IPS DF 6.9 (cell line): ENCODE measurements around the gene ERC2.

Experiments
- DNase-seq: peaks from one replicate; pipeline ENCODE4 v3.0.0-alpha.2; 2013; ENCODE audit warnings: low read depth, low spot score
- H3K27ac ChIP-seq: one replicate; pipeline ENCODE4 v1.5.1; 2013; ENCODE audit warnings: low read length, control low read depth
- H3K27me3 ChIP-seq: 2 replicates; pipeline ENCODE4 v1.6.1; 2013; ENCODE audit warnings: mild to moderate bottlenecking, low read length; ENCODE audit not compliant: control insufficient read depth, insufficient read depth
- H3K36me3 ChIP-seq: 2 replicates; pipeline ENCODE4 v1.6.1; 2013; ENCODE audit warnings: low read length; ENCODE audit not compliant: control insufficient read depth, insufficient read depth
- H3K4me1 ChIP-seq: 2 replicates; pipeline ENCODE4 v1.6.1; 2013; ENCODE audit warnings: low read length; ENCODE audit not compliant: control insufficient read depth, insufficient read depth
- H3K4me3 ChIP-seq: 2 replicates; pipeline ENCODE4 v1.5.1; 2013; ENCODE audit warnings: mild to moderate bottlenecking, low read length
- H3K9me3 ChIP-seq: 2 replicates; pipeline ENCODE4 v1.6.1; 2013; ENCODE audit warnings: low read length, inconsistent platforms; ENCODE audit not compliant: control insufficient read depth, insufficient read depth
- WGBS: extraction: QIAGEN DNeasy Blood & Tissue Kit; methylation state at CpG from one replicate; pipeline ENCODE4 v1.1.7; 2013; ENCODE audit warnings: mixed read lengths, missing lambda C conversion rate; ENCODE audit not compliant: insufficient read length, insufficient coverage; 5-methylcytosine and 5-hydroxymethylcytosine counted together

The ERC2 gene

GRCh38 chr3:56183529-56183928, 284.7 kb downstream of the ERC2 start:
- WGBS, result no CpG with 5 or more reads among the region's 4 CpGs
- Histone ChIP-seq H3K36me3 (no peaks in the 10 kb centered on the region), H3K4me1 (no peaks in the 10 kb centered on the region), H3K9me3 (no peaks in the 10 kb centered on the region), H3K27ac (no peak overlapping the region), H3K27me3 (no peaks in the 10 kb centered on the region), H3K4me3 (no peak overlapping the region)
- DNase-seq, result no peak

GRCh38 chr3:56180433-56180832, 287.8 kb downstream of the ERC2 start:
- Histone ChIP-seq H3K4me1 (no peaks in the 10 kb centered on the region), H3K36me3 (no peaks in the 10 kb centered on the region), H3K27me3 (no peaks in the 10 kb centered on the region), H3K27ac (no peak overlapping the region), H3K9me3 (no peaks in the 10 kb centered on the region), H3K4me3 (no peak overlapping the region)
- no peak for DNase-seq
- WGBS, result no CpG with 5 or more reads among the region's 2 CpGs

- no peak for DNase-seq
- Histone ChIP-seq H3K4me3 (no peak overlapping the region), H3K4me1 (no peaks in the 10 kb centered on the region), H3K9me3 (no peaks in the 10 kb centered on the region), H3K27me3 (no peaks in the 10 kb centered on the region), H3K27ac (no peak overlapping the region), H3K36me3 (no peaks in the 10 kb centered on the region)
- WGBS, result no CpG with 5 or more reads among the region's 7 CpGs
These were observed 294.7 kb downstream of the ERC2 start for GRCh38 chr3:56173601-56174000.

- H3K27me3 ChIP-seq, result no peaks in the 10 kb centered on the region
- no peaks in the 10 kb centered on the region for H3K4me1 ChIP-seq
- no peaks in the 10 kb centered on the region for H3K9me3 ChIP-seq
- H3K27ac ChIP-seq, result no peak overlapping the region
- no CpG with 5 or more reads among the region's 3 CpGs for WGBS
- no peaks in the 10 kb centered on the region for H3K36me3 ChIP-seq
- no peak overlapping the region for H3K4me3 ChIP-seq
- DNase-seq, result no peak
These were observed 303.8 kb downstream of the ERC2 start for GRCh38 chr3:56164436-56164835.

- DNase-seq, result no peak
These were observed 310.4 kb downstream of the ERC2 start for GRCh38 chr3:56157693-56158362.

GRCh38 chr3:56154297-56154696, 314.0 kb downstream of the ERC2 start:
- H3K36me3 ChIP-seq, result no peaks in the 10 kb centered on the region
- H3K27ac ChIP-seq, result no peak overlapping the region
- DNase-seq, result no peak
- H3K4me1 ChIP-seq, result peaks cover 2% of the 10 kb centered on the region; the same call in 1 of the 2 replicates
- H3K9me3 ChIP-seq, result no peaks in the 10 kb centered on the region
- no peak overlapping the region for H3K4me3 ChIP-seq
- WGBS, result no CpG with 5 or more reads among the region's 1 CpG
- no peaks in the 10 kb centered on the region for H3K27me3 ChIP-seq

More at GRCh38 chr3:56157693-56158362, 310.4 kb downstream of the ERC2 start:
- no peaks in the 10 kb centered on the region for H3K27me3 ChIP-seq
- no peaks in the 10 kb centered on the region for H3K9me3 ChIP-seq
- no peaks in the 10 kb centered on the region for H3K36me3 ChIP-seq
- H3K4me1 ChIP-seq, result peaks cover 2% of the 10 kb centered on the region; the same call in 1 of the 2 replicates
- H3K4me3 ChIP-seq, result no peak overlapping the region
- no peak overlapping the region for H3K27ac ChIP-seq
- no CpG with 5 or more reads among the region's 3 CpGs for WGBS

GRCh38 chr3:56147354-56147753, 320.9 kb downstream of the ERC2 start:
- Histone ChIP-seq H3K36me3 (no peaks in the 10 kb centered on the region), H3K27me3 (no peaks in the 10 kb centered on the region), H3K27ac (no peak overlapping the region), H3K4me1 (no peaks in the 10 kb centered on the region), H3K4me3 (no peak overlapping the region), H3K9me3 (no peaks in the 10 kb centered on the region)
- no peak for DNase-seq
- no CpG with 5 or more reads among the region's 3 CpGs for WGBS

GRCh38 chr3:56145410-56145809, 322.9 kb downstream of the ERC2 start:
- H3K9me3 ChIP-seq, result no peaks in the 10 kb centered on the region
- no peaks in the 10 kb centered on the region for H3K36me3 ChIP-seq
- H3K4me1 ChIP-seq, result no peaks in the 10 kb centered on the region
- no peak overlapping the region for H3K27ac ChIP-seq
- no peak overlapping the region for H3K4me3 ChIP-seq
- no peaks in the 10 kb centered on the region for H3K27me3 ChIP-seq
- DNase-seq, result no peak
- WGBS, result no CpG with 5 or more reads among the region's 2 CpGs

- H3K27me3 ChIP-seq, result no peaks in the 10 kb centered on the region
- H3K36me3 ChIP-seq, result no peaks in the 10 kb centered on the region
- no peak for DNase-seq
- H3K4me1 ChIP-seq, result no peaks in the 10 kb centered on the region
- no peaks in the 10 kb centered on the region for H3K9me3 ChIP-seq
- no peak overlapping the region for H3K27ac ChIP-seq
- WGBS, result no CpG with 5 or more reads among the region's 4 CpGs
- H3K4me3 ChIP-seq, result no peak overlapping the region
These were observed 323.5 kb downstream of the ERC2 start for GRCh38 chr3:56144805-56145204.

GRCh38 chr3:56137415-56137814, 330.9 kb downstream of the ERC2 start:
- WGBS, result no CpG with 5 or more reads among the region's 1 CpG

GRCh38 chr3:56136514-56136913, 331.8 kb downstream of the ERC2 start:
- Histone ChIP-seq H3K27ac (no peak overlapping the region), H3K36me3 (no peaks in the 10 kb centered on the region), H3K27me3 (no peaks in the 10 kb centered on the region), H3K4me3 (no peak overlapping the region), H3K4me1 (peaks cover 1% of the 10 kb centered on the region), H3K9me3 (no peaks in the 10 kb centered on the region)
- no peak for DNase-seq
- no CpG with 5 or more reads among the region's 2 CpGs for WGBS

More at GRCh38 chr3:56137415-56137814, 330.9 kb downstream of the ERC2 start:
- DNase-seq, result no peak
- H3K27ac ChIP-seq, result no peak overlapping the region
- H3K4me3 ChIP-seq, result no peak overlapping the region
- no peaks in the 10 kb centered on the region for H3K4me1 ChIP-seq
- no peaks in the 10 kb centered on the region for H3K9me3 ChIP-seq
- no peaks in the 10 kb centered on the region for H3K36me3 ChIP-seq
- no peaks in the 10 kb centered on the region for H3K27me3 ChIP-seq
